Measurements from ENCODE around the gene SUCO. TPM values are rescaled to one million over a fixed set of nuclear protein-coding genes. Genes with fewer than 3 reads are reported as not detected.

SUCO gene
- total RNA-seq, 1 donor from 2014 or later, result 38.3 TPM

DNA sequence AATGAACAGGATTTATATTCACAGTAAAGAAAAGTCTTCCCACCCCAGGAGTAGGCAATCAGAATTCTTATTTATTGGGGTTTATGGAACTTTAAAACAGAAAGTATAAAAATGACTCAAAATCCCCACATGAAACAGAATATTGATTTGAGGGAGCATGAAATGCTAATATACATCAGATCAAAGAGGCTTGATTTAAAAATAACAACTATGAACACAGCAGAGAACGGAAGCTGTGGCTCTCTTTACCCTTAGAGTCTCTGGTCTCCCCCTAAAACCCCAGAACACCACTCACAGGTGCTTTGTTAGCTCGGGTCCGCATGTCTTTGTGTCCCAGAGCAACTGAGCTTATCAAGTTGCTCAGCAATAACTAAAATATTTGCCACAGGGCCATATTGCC lies 94.8 kb downstream of the SUCO start:
- intact Hi-C loops (cut with DNase I), result no loop called here
- H3K36me3 ChIP-seq, result no peaks in the 10 kb centered on the region
- H3K4me3 ChIP-seq, result no peak overlapping the region
- H3K9me3 ChIP-seq, result no peaks in the 10 kb centered on the region
- TF ChIP-seq POLR2A (IDR thresholded peaks at IDR 0.05) (no peak), POLR2AphosphoS5 (IDR thresholded peaks at IDR 0.05; ENCODE audit: insufficient read depth in 1 of 2, low read depth in 1 of 2) (no peak)
- TF ChIP-seq, protein P1, sequence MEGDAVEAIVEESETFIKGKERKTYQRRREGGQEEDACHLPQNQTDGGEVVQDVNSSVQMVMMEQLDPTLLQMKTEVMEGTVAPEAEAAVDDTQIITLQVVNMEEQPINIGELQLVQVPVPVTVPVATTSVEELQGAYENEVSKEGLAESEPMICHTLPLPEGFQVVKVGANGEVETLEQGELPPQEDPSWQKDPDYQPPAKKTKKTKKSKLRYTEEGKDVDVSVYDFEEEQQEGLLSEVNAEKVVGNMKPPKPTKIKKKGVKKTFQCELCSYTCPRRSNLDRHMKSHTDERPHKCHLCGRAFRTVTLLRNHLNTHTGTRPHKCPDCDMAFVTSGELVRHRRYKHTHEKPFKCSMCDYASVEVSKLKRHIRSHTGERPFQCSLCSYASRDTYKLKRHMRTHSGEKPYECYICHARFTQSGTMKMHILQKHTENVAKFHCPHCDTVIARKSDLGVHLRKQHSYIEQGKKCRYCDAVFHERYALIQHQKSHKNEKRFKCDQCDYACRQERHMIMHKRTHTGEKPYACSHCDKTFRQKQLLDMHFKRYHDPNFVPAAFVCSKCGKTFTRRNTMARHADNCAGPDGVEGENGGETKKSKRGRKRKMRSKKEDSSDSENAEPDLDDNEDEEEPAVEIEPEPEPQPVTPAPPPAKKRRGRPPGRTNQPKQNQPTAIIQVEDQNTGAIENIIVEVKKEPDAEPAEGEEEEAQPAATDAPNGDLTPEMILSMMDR (IDR thresholded peaks at IDR 0.05), result no peak
- H3K27me3 ChIP-seq, result no peaks in the 10 kb centered on the region
- no peak for DNase-seq (ENCODE audit: extremely low spot score in 2 of 2)
- H3K4me1 ChIP-seq, result no peaks in the 10 kb centered on the region
- H3K27ac ChIP-seq, result no peak overlapping the region

DNA sequence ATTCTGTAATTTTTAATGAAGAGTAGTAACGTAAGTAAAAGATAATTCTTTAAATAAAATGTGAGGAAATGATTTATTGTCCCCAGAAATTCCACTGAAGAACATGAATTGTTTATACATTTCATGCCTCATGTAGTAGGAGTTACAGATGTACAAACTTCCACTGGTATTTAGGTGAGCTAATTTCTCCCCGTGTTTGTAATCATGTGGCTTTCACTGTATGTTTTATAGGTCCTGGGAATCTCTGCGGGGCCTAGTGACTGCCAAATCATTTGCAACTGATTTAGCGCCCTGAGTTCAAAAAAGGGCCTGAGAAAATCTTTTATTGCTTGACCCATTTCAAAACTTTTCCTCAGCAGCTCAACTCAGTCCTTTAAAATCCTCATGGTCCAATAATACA lies 95.5 kb downstream of the SUCO start:
- Histone ChIP-seq H3K9me3 (no peaks in the 10 kb centered on the region), H3K27ac (no peak overlapping the region), H3K27me3 (no peaks in the 10 kb centered on the region), H3K36me3 (no peaks in the 10 kb centered on the region), H3K4me3 (no peak overlapping the region), H3K4me1 (no peaks in the 10 kb centered on the region)
- intact Hi-C loops (cut with DNase I), result no loop called here
- no peak for DNase-seq (ENCODE audit: extremely low spot score in 2 of 2)
- TF ChIP-seq, protein P1 (IDR thresholded peaks at IDR 0.05), result no peak
- no peak for TF ChIP-seq POLR2A (IDR thresholded peaks at IDR 0.05)
- TF ChIP-seq POLR2AphosphoS5 (IDR thresholded peaks at IDR 0.05; ENCODE audit: insufficient read depth in 1 of 2, low read depth in 1 of 2), result no peak

DNA sequence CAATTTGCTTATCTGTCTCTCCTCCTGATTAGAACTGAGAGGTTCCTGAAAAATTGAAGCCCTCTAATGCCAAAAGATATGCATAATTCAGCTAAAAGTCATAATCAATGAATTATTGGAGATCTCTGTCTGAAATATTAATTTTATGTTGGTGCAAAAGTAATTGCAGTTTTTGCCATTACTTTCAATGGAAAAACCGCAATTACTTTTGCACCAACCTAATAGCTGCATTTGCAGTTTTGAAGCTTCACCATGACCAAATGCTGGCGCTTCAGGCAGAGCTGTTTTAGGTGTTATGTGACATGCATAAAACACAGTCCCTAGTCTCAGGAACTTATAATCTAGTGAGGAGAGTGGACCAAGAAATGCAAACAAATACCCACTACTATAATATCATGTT lies 96.2 kb downstream of the SUCO start:
- no peaks in the 10 kb centered on the region for H3K9me3 ChIP-seq
- H3K27me3 ChIP-seq, result no peaks in the 10 kb centered on the region
- DNase-seq (ENCODE audit: extremely low spot score in 2 of 2), result no peak
- TF ChIP-seq POLR2A (IDR thresholded peaks at IDR 0.05) (no peak), POLR2AphosphoS5 (IDR thresholded peaks at IDR 0.05; ENCODE audit: insufficient read depth in 1 of 2, low read depth in 1 of 2) (no peak)
- TF ChIP-seq, protein P1 (IDR thresholded peaks at IDR 0.05), result no peak
- no peaks in the 10 kb centered on the region for H3K4me1 ChIP-seq
- no peak overlapping the region for H3K27ac ChIP-seq
- H3K4me3 ChIP-seq, result no peak overlapping the region
- H3K36me3 ChIP-seq, result no peaks in the 10 kb centered on the region
- intact Hi-C loops (cut with DNase I), result no loop called here

DNA sequence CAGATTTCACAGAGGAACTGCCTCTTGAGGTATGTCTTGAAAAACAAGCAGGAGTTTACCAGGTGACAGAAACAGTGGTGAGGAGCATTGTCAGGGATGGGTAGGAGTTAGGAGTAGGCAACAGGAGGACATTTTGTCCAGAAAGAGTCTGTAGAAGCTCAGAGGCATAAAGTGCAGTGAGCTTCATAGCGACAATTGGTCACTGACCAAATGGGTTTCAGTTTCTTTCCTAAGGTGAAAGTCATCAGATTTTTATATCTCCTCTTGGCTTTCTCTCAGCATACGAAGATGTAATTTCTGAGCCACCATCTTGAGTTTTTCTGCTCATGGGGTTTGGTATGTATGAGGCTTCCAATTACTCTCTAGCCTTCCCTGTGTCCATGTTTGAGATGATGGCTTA lies 96.7 kb downstream of the SUCO start:
- no peak overlapping the region for H3K4me3 ChIP-seq
- no peaks in the 10 kb centered on the region for H3K9me3 ChIP-seq
- H3K4me1 ChIP-seq, result no peaks in the 10 kb centered on the region
- DNase-seq (ENCODE audit: extremely low spot score in 2 of 2), result no peak
- TF ChIP-seq, protein P1 (IDR thresholded peaks at IDR 0.05), result no peak
- no peak for TF ChIP-seq POLR2A (IDR thresholded peaks at IDR 0.05)
- TF ChIP-seq POLR2AphosphoS5 (IDR thresholded peaks at IDR 0.05; ENCODE audit: insufficient read depth in 1 of 2, low read depth in 1 of 2), result no peak
- H3K27me3 ChIP-seq, result no peaks in the 10 kb centered on the region
- intact Hi-C loops (cut with DNase I), result no loop called here
- no peaks in the 10 kb centered on the region for H3K36me3 ChIP-seq
- no peak overlapping the region for H3K27ac ChIP-seq

DNA sequence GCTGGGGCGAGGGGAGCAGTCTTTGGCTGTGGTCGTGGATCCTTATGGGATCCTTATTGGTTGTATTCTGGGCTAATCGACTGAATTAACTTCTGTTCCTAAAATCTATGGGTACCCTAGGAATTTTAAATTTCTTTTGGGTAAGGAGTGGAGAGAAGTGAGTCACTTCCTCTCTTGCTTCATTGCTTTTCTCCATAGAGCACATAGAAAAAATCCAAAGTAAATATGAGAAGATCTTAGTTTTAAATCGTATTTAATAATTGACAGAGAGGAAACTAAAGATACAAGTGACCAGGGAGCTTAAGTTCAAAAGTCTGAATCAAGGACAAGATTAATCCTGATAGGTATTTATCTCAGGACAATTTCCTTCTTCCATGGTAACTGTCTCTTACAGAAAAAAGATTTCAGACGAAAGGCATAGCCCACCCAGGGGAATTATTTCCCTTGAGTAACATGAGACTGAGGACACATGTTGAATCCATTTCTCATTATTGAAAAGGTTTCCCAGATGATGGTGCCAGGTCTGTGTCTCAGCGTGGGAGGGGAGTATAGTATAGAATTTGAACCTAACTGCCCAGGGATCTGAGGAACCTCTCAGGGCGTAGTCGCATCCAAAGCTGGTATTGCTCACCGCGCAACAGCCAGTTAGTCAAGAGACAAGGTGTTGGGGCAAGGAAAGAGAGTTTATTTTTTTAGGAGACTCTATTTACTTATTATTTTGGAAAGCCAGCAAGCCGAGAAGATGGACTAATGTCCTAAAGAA lies 97.3 kb downstream of the SUCO start:
- no peaks in the 10 kb centered on the region for H3K9me3 ChIP-seq
- no peak overlapping the region for H3K4me3 ChIP-seq
- no peaks in the 10 kb centered on the region for H3K27me3 ChIP-seq
- no peaks in the 10 kb centered on the region for H3K36me3 ChIP-seq
- DNase-seq (ENCODE audit: extremely low spot score in 2 of 2), result no peak
- intact Hi-C loops (cut with DNase I), result no loop called here
- TF ChIP-seq, protein P1 (IDR thresholded peaks at IDR 0.05), result no peak
- TF ChIP-seq POLR2A (IDR thresholded peaks at IDR 0.05), result no peak
- no peak for TF ChIP-seq POLR2AphosphoS5 (IDR thresholded peaks at IDR 0.05; ENCODE audit: insufficient read depth in 1 of 2, low read depth in 1 of 2)
- H3K27ac ChIP-seq, result no peak overlapping the region
- no peaks in the 10 kb centered on the region for H3K4me1 ChIP-seq

Measured in vagina (tissue), 2 donors.